Measurements from ENCODE around the gene ZNF286A. TPM values are rescaled to one million over a fixed set of nuclear protein-coding genes. Genes with fewer than 3 reads are reported as not detected.

Gene ZNF286A
- total RNA-seq, 1 experiment from 2014 or later = 25.5 TPM

DNA sequence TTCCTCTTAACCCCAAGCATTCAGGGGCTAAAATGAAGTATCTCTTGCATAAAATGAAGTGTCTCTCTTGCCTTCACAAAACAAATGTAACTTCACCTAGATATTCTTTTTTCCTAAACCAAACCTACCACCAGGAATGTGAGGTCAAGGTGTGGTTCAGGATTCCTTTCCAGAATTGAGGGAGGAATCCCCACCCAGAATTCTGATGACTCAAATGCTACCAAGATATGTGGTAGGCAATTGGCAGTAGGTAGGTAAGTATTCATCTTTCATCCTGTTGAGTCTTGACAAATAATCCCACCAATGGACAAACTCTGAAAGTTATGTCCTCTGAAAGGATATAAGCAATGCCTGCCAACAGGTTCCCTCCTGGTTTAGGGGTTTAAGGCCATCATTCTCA is 41.7 kb upstream of the ZNF286A start:
- H3K27ac ChIP-seq (ENCODE audit: low read length) = no peak overlapping the region
- no peak for DNase-seq (ENCODE audit: low read depth, low spot score)
- no peaks in the 10 kb centered on the region for H3K4me1 ChIP-seq (ENCODE audit: control insufficient read depth, insufficient read depth, low read length)
- ChIA-PET POLR2A (no interaction called here), CTCF (no interaction called here)
- H3K9me3 ChIP-seq (ENCODE audit: control insufficient read depth, insufficient read depth, low read depth, low read length) = no peaks in the 10 kb centered on the region
- intact Hi-C loops (cut with micrococcal nuclease; ENCODE audit: unreplicated experiment) = no loop called here
- no peak overlapping the region for H3K4me3 ChIP-seq (ENCODE audit: low read depth in 2 of 2, low read length in 2 of 2)
- no peak for ATAC-seq
- no TSS peak for BruUV-seq (replicated peaks)
- in situ Hi-C loops (cut with HindIII; ENCODE audit: low pct_unique_long_range_greater_than_20kb, low sequenced_read_pairs) = no loop called here
- no peaks in the 10 kb centered on the region for H3K27me3 ChIP-seq (ENCODE audit: control insufficient read depth, insufficient read depth, low read length)
- TF ChIP-seq, protein P1, sequence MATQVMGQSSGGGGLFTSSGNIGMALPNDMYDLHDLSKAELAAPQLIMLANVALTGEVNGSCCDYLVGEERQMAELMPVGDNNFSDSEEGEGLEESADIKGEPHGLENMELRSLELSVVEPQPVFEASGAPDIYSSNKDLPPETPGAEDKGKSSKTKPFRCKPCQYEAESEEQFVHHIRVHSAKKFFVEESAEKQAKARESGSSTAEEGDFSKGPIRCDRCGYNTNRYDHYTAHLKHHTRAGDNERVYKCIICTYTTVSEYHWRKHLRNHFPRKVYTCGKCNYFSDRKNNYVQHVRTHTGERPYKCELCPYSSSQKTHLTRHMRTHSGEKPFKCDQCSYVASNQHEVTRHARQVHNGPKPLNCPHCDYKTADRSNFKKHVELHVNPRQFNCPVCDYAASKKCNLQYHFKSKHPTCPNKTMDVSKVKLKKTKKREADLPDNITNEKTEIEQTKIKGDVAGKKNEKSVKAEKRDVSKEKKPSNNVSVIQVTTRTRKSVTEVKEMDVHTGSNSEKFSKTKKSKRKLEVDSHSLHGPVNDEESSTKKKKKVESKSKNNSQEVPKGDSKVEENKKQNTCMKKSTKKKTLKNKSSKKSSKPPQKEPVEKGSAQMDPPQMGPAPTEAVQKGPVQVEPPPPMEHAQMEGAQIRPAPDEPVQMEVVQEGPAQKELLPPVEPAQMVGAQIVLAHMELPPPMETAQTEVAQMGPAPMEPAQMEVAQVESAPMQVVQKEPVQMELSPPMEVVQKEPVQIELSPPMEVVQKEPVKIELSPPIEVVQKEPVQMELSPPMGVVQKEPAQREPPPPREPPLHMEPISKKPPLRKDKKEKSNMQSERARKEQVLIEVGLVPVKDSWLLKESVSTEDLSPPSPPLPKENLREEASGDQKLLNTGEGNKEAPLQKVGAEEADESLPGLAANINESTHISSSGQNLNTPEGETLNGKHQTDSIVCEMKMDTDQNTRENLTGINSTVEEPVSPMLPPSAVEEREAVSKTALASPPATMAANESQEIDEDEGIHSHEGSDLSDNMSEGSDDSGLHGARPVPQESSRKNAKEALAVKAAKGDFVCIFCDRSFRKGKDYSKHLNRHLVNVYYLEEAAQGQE (IDR thresholded peaks at IDR 0.05; ENCODE audit: insufficient read depth in 1 of 2, low read depth in 2 of 2, low read length in 1 of 2) = no peak
- TF ChIP-seq POLR2AphosphoS5 (IDR thresholded peaks at IDR 0.05; ENCODE audit: low read depth, low read length) (no peak), TCF7L2 (IDR thresholded peaks at IDR 0.05; ENCODE audit: low read depth, low read length) (no peak), SIN3A (IDR thresholded peaks at IDR 0.05; ENCODE audit: borderline replicate concordance, insufficient read depth, low read depth, low read length) (no peak), CTCF (IDR thresholded peaks at IDR 0.05) (no peak)
- peaks cover 2% of the 10 kb centered on the region; the same call in 1 of the 2 replicates for H3K36me3 ChIP-seq (ENCODE audit: control insufficient read depth, insufficient read depth, low read length)

DNA sequence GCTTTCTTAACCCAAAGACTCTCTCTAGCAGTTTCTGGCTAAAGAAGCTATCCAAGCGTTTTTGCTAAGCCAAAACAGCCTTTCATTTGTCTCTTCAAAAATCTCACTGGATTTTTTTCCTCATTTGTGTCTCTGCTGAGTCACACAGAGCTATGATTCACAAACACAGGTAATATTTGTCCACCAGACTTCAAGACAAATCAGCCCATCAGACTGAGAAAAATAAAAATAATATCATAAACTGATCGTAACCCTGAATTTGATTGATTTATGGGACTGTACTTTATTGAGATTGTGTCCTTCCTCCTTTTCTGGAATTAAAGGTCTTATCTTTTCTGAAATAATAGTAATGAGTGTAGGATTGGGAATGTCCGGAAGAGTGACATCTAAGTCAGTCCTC is 41.3 kb upstream of the ZNF286A start:
- ChIA-PET CTCF (no interaction called here), POLR2A (no interaction called here)
- peaks cover 2% of the 10 kb centered on the region; the same call in 1 of the 2 replicates for H3K36me3 ChIP-seq (ENCODE audit: control insufficient read depth, insufficient read depth, low read length)
- intact Hi-C loops (cut with micrococcal nuclease; ENCODE audit: unreplicated experiment) = no loop called here
- no peak for TF ChIP-seq SIN3A (IDR thresholded peaks at IDR 0.05; ENCODE audit: borderline replicate concordance, insufficient read depth, low read depth, low read length)
- TF ChIP-seq POLR2AphosphoS5 (IDR thresholded peaks at IDR 0.05; ENCODE audit: low read depth, low read length) = no peak
- TF ChIP-seq, protein P1 (IDR thresholded peaks at IDR 0.05; ENCODE audit: insufficient read depth in 1 of 2, low read depth in 2 of 2, low read length in 1 of 2) = no peak
- TF ChIP-seq TCF7L2 (IDR thresholded peaks at IDR 0.05; ENCODE audit: low read depth, low read length) = no peak
- ATAC-seq (no peak), DNase-seq (ENCODE audit: low read depth, low spot score) (no peak)
- BruUV-seq (replicated peaks) = no TSS peak
- H3K27ac ChIP-seq (ENCODE audit: low read length) = no peak overlapping the region
- no peaks in the 10 kb centered on the region for H3K4me1 ChIP-seq (ENCODE audit: control insufficient read depth, insufficient read depth, low read length)
- no peak overlapping the region for H3K4me3 ChIP-seq (ENCODE audit: low read depth in 2 of 2, low read length in 2 of 2)
- H3K27me3 ChIP-seq (ENCODE audit: control insufficient read depth, insufficient read depth, low read length) = no peaks in the 10 kb centered on the region
- H3K9me3 ChIP-seq (ENCODE audit: control insufficient read depth, insufficient read depth, low read depth, low read length) = no peaks in the 10 kb centered on the region
- in situ Hi-C loops (cut with HindIII; ENCODE audit: low pct_unique_long_range_greater_than_20kb, low sequenced_read_pairs) = no loop called here
